HG03439 (cell line): ENCODE data around the gene CBX6.
"Not testable (repeated sequence)": the region's sequence is repeated elsewhere in the genome, so short reads cannot be mapped to it uniquely, and the experiment has no call there.

ENCODE experiments used
- ATAC-seq: cut with Tn5 transposase; IDR thresholded peaks from one replicate; pipeline ENCODE4 v1.9.1; 2021; ENCODE audit warnings: mild to moderate bottlenecking, moderate library complexity; ENCODE audit not compliant: unreplicated experiment

Gene CBX6

GRCh38 chr22:38872172-38872830 lies at the start of gene CBX6:
CBX6 (minus strand) TSS chr22:38872216; CDS start chr22:38872190, 26 bp downstream.
- peak; percentile 54 for ATAC-seq

GRCh38 chr22:38921806-38922205 lies 49.8 kb upstream of the CBX6 start:
- no peak for ATAC-seq

- ATAC-seq, result no peak
These were observed 49.1 kb upstream of the CBX6 start for GRCh38 chr22:38921120-38921519.

DNA sequence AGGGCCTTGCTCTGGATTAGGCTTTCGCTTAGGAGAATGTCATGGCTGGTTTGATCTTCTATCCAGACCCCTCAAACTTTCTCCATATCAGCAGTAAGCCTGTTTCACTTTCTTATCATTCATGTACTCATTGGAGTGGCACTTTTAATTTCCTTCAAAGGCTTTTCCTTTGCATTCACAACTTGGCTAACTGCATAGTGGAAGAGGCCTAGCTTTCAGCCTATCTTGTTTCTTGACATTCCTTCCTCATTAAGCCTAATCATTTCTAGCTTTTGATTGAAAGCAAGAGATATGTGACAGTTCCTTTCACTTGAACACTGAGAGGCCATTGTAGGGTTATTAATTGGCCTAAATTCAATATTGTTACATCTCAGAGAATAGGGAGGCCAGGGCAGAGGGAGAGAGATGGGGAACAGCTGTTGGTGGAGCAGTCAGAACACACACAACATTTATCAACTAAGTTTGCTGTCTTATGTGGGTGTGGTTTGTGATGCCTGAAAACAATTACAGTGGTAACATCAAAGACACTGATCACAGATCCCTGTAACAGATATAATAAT lies 47.7 kb upstream of the CBX6 start:
- ATAC-seq, result no peak

DNA sequence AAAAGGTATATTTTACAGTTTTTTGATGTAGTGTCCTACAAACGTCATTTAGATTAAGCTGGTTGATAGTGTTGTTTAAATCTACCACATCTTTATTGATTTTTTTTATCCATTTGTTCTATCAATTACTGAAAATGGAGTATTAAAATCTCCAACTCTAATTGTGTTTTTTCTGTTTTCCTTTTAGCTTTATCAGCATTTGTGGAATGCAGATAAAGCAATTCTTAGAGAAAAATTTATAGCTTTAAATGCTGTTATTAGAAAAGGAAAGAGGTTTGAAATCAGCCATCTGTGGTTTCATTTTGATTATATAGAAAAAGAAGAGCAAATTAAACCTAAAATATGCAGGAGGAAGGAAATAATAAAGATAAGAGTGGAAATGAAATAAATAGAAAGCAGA lies 39.4 kb upstream of the CBX6 start:
- ATAC-seq, result no peak

DNA sequence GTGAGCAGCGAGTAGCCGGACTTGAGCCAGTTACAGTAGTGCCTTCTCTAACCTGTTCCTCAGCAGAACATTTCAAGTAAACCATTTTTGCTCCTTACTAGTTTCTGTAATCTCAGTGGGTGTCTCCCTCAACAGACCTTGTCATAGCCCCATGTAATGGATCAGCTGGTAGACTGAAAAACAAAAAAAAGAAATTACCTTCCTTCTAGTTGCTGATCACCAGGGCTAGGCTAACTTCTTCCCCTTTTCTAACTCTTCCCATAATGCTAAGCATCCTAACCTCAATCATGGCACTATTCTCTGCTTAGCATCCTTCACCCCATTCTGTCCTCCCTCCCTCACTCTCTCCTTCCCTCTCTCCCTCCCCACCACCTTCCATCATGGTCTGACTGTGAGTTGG lies 35.8 kb upstream of the CBX6 start:
- ATAC-seq, result no peak

DNA sequence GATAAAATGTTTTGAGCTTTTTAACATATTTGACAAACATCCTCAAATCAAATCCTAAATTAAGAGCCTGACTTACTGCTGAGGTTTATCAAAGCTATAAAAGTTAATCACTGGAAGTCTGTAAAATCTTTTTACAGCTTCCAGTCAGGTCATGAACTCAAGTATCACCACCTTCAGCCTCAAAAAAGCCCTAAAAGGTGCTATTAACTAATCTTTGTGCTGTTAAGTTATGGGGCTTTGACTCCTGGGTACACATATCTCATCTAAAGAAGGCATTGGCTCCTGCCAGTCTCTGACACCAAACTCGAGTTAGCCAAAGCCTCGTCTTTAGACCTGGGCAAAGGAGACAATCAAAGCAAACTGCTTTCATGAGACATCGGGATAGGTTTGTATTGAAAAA lies 34.0 kb upstream of the CBX6 start:
- no peak for ATAC-seq

GRCh38 chr22:38904052-38904617 lies 32.1 kb upstream of the CBX6 start:
- ATAC-seq, result not testable (repeated sequence)

GRCh38 chr22:38901111-38901641 lies 29.2 kb upstream of the CBX6 start:
- ATAC-seq, result no peak

DNA sequence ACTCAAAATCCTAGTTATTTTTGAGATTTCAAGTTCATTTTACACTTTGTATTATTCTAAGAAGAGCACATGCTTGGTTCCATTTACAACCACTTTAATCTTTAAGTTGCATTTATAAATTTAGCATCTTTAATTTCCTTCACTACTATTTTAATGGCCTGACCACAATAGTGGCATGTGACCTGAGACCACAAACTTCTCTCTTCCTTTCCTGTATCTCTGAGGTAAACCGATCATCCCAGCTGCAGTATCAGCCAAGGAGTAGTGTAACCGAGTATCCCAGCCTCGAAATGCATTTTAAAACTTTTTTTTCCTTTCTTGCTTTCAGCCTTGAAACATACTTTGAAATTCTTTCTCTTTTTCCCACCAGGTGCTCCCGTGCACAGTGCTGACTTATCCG lies 28.7 kb upstream of the CBX6 start:
- no peak for ATAC-seq

DNA sequence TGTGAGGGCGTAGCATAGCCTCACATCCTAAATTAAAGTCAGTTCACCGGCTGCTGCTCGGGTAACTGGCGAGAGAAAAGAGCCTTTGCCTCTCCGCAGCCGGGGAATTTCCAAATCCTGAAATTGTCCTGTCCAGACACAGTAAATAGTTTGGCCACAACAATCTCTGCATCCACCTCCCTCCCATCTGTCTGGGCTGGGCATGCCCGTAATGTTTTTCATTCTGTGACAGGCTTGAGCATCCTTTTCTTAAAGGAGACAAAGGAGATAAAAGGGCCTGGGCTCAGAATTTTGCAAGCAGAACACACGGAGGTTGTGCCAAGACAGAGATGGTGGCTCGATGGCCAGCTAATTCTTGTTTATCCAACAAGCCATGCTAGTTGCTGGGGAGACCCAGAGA lies 19.2 kb upstream of the CBX6 start:
- ATAC-seq, result no peak

DNA sequence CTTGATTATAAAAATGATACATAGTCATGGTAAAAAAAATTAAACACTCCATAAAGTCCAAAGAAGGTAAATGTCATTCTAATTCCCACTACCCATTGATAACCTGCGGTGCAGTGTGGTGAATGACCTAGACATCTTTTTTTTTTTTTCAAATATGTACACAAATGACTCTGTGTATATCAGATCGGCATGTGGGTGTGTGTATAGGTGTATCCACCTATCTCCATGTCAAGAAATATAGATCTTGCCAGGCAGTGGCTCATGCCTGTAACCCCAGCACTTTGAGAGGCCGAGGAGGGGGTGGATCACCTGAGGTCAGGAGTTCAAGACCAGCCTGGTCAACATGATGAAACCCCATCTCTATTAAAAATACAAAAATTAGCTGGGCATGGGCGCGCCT lies 18.4 kb upstream of the CBX6 start:
- no peak for ATAC-seq

GRCh38 chr22:38886333-38886732 lies 14.3 kb upstream of the CBX6 start:
- ATAC-seq, result no peak

DNA sequence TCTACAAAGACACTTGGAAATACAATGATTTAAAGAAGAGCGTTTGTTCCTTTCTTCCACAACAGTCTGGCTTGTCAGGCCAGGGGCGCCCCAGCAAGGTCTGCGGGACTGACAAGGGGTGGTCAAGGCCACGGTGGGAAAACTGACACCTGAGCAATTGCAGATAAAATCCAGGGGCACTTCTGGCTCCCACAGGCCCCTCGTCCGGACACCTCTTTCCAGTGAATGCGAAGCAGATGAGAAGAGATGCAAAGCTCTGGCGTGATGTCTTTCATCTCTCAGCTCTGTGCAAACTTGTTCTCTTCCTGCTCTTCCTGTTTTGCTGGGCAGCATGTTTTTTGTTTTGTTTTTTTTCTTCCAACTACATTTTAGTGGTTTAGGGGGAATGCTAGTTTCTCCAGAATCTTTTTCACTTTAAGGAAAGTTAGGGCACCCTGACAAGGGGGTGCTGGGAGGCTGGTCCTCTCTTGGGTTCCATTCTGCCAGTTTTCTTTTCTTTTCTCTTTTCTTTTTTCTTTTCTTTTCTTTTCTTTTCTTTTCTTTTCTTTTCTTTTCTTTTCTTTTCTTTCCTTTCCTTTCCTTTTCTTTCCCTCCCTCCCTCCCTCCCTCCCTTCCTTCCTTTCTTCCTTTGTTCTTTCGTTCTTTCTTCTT lies 11.1 kb upstream of the CBX6 start:
- ATAC-seq, result no peak

DNA sequence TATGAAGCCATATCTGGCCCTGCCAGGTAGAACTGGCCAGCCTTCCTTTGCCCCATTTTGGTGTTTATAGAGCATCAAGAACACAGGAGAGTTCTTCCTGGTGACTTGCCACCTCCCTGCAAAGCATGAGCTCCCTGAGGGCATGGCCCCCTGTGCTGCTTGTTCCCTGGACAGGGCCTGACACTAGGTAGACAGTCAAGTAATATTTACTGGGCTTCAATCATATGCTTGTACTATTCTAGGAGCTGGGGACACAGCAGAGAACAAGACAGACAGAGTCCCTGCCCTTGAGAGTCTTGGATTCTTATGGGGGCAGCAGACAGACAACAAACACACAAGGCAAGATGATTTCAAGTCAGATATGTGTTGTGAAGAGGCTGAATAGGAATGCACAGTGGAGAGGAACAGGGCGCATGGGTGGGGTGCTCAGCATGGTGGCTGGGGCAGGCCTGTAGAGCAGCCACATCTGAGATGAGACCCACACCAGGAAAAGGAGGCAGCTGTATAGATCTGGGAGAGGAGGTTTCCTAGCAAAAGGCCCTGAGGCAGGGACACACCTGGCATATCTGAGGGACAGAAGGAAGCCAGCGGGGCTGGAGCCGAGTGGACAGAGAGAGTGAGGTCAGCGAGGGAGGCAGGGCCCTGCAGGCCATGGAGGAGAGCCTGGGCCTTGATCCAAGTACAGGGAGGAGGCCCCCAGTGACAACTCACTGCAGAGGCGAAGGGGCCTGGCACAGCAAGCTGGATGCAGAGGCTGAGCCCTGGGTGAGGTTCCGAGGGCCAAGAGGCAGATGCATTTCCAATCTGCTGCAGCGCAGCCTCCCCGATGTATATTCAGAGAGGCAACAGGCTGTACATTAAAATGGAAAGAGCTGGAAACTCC lies 10.2 kb upstream of the CBX6 start:
- no peak for ATAC-seq

DNA sequence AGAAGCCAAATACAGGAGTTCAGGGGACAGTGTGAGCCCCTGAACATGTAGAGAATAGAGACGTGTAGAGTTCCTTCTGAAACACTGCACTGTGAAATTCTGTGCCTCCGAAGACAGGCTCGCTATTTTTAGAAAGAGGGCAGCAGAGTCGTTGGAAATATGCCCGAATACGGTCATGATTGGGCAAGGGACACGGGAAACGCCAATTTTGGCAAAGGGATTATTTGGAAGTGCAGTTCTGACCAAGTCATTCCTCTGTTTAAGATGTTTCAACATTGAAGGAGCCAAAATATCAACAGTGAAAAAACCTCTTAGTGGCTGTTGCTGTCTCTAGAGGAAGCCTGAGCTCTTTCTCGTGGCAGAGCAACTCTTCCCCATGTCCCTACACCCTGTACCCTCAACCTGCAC lies 9.5 kb upstream of the CBX6 start:
- no peak for ATAC-seq

- no peak for ATAC-seq
These were observed 7.9 kb upstream of the CBX6 start for GRCh38 chr22:38879961-38880360.

DNA sequence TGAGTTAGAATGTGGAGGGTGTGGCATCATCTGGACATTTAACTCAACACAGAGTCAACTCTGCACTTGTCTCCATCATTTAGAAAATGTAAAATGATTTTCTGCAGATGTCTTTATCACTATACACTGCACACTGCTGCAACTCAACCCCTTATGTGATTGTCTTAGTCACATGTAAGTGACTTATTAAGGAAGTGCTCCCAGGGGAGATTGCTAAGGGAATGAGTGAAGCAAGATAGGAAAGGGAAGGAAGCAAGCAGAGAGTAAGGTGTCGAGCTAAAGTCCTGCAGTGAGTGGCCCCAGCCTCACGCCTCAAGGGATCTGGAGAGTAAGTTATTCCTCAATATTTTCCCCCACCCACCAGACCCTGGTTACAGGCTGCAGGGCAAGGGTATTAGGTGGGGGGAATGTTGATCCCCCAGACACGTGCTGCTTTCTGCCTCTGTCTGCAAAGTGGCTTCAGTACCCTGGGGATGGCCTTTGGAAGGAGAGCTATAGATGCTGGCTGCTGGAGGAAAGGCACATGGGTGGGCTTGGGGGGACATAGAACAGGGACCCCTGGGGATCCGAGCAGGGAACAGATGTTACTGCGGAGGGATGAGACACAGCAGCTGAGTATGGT lies 7.2 kb upstream of the CBX6 start:
- ATAC-seq, result no peak

DNA sequence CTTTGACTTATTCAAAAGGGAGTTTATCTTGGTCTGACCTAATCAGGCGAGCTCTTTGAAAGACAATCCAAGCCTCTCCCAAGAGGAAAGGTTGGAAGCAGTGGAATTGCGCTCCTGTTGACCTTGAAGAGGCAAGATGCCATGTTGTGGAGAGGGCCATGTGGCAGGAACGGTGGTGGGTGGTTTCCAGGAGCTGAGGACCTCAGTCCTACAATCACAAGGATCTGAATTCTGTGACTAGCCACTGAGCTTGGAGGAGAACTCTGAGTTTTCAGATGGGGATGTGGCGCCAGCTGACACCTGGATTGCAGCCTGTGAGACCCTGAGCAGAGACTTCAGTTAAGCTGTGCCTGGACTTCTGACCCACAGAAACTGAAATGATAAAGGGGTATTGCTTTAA lies 6.0 kb upstream of the CBX6 start:
- ATAC-seq, result no peak

DNA sequence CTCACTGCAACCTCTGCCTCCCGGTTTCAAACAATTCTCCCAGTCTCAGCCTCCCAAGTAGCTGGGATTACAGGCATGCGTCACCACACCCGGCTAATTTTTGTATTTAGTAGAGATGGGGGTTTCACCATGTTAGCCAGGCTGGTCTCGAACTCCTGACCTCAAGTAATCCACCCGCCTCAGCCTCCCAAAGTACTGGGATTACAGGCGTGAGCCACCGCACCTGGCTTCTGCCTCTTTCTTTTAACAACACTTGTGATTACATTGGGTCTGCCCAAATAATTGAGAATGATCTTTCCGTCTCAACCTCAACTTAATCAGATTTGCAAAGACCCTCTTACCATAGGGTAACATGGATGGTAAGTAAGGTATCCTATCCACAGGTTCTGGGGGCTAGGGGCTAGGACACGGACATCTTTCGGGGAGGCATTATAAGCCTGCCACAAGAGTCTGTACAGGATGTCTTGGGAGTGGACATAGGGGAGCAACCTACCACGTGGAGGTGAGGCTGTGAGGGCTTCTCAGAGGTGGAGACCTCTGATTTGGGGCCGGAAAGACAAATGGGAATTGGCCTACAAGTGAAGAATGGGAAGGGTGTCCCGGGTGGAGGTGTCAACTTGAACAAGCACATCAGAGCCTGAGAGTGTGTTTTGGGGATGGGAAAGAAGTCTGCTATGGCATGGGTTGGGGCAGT lies 2.7 kb upstream of the CBX6 start:
- ATAC-seq, result no peak
